ENCODE results near the gene MRPS7.
A peak's percentile ranks its signal among the peaks of the same experiment; 100 is the strongest.

The MRPS7 gene

DNA sequence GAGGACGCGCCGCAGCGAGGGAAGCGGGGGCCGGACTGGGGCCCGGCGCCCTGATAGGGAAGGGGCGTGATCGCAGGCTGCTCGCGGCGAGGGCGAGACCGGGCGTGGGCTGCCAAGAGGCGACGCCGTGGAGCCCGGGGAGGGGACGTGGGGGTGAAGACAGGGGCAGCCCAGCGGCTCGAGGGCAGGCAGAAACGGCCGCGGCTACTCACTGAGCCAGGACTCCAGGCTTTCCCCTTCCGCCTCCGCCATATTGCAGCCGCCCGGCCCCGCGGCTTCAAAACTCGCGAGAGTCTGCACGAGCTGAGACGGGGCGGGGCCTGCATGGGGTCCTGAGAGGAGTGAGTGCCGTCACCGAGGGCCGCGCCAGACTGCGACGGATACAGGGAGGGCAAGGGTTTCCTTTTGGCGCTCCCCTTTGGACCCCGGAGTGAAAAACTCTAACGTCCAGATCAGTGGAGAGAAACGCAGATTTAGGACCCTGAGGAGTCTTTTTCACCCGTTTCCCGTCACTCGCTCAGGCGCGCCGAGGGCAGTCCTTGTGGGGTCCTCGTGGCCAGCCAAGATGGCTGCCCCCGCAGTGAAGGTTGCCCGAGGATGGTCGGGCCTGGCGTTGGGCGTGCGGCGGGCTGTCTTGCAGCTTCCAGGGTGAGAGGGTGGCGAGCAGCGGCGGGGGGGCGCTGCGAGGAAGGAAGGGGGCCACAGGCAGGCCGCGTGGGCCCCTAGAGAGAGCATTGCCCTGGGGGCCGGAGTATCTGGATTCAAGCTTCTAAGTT, at the start of gene MRPS7, which contains the start of gene GGA3:
TSS of gene MRPS7 (plus strand) at position 544 of the 776 bp plus-strand sequence. CDS start at position 566, 22 bp downstream.
TSS of gene GGA3 (minus strand) at position 271 of the 776 bp plus-strand sequence. CDS start at position 252, 19 bp downstream.
- peak; percentile 95 for DNase-seq (ENCODE audit: low read depth, low spot score)

DNA sequence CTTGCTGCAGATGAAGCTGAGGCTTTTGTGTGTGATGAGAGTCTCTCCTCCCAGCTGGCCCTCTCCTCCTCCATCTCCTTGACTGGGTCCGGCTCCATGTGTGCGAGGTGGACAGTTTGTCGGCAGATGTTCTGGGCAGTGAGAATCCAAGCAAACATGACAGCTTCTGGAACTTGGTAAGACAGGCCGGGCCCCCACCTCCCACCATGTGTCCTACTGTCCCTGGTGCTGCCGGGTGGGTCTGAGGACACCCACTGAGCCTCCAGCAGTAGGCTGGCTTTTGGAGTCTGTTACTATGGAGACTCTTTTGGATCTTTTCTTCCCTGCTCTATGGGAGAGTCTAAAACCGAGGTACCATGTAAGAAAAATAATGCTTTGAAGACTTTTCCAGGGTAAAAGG, 43.5 kb upstream of the MRPS7 start:
- no peak for DNase-seq (ENCODE audit: low read depth, low spot score)

GRCh38 chr17:75219815-75220214, 41.9 kb upstream of the MRPS7 start:
- DNase-seq (ENCODE audit: low read depth, low spot score): no peak

GRCh38 chr17:75225016-75225415, 36.7 kb upstream of the MRPS7 start:
- DNase-seq (ENCODE audit: low read depth, low spot score): no peak

GRCh38 chr17:75227729-75228128, 34.0 kb upstream of the MRPS7 start:
- no peak for DNase-seq (ENCODE audit: low read depth, low spot score)

GRCh38 chr17:75228305-75228704, 33.4 kb upstream of the MRPS7 start:
- DNase-seq (ENCODE audit: low read depth, low spot score): no peak

DNA sequence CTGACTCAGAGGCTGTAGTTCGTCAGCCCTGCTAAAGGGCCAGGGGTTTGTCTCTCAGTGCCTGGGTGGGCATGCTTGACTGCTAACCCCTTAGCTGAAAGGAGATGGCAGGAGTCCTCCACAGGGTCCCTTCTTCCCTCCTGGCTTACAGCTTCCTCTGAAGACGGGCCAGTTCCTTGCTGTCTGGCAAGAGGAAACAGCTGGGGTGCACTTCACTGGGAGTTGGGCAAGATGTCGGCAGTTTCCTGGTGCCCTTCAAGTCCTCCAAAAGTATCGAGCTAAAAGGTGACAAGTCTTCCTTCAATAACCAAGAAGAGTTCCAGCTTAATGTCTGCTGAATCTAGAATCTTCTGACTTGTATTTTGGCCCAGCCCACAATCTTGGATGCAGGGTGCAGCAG, 32.8 kb upstream of the MRPS7 start:
- no peak for DNase-seq (ENCODE audit: low read depth, low spot score)

DNA sequence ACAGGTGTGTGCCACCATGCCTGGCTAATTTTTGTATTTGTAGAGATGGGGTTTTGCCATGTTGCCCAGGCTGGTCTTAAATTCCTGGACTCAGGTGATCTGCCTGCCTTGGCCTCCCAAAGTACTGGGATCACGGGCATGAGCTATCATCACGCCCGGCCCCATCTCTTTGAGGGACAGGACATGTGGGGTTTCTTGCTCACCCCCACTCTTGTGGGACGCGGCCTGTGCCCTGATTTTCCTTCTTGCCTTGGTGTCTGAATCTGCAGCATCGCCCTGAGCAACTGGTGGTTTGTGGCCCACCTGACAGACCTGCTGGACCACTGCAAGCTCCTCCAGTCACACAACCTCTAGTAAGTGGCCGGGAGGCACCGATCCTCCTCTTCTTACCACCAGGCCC, 30.6 kb upstream of the MRPS7 start:
- no peak for DNase-seq (ENCODE audit: low read depth, low spot score)

DNA sequence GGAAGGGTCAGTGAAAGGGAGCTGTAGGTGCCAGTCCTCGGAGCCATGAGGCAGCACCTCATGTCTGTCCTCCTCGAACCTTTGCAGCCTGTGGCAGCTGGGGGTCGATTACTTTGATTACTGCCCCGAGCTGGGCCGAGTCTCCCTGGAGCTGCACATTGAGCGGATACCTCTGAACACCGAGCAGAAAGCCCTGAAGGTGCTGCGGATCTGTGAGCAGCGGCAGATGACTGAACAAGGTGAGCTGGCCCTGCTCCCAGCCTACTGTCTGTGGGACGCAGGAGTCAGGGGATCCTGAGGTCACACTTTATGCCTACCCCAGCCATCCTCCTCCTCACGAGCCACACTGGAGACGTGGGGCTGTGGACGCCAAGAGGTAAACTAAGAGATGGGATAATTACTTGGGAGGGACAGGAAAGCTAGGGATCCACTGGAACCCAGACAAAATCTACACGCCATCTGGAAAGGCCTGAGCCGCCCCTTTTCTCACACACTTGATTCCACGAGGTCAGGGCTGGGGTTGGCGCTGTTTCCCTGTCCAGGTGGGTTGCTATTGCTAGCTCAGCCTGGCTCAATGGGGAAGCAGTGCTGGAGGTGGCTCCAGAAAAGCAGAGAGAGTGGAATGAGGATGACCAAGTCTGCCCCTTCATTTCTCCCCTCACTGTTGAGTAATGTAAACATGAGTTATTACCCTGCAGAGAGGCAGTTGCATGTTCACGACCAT, 29.8 kb upstream of the MRPS7 start:
- DNase-seq (ENCODE audit: low read depth, low spot score): no peak

DNA sequence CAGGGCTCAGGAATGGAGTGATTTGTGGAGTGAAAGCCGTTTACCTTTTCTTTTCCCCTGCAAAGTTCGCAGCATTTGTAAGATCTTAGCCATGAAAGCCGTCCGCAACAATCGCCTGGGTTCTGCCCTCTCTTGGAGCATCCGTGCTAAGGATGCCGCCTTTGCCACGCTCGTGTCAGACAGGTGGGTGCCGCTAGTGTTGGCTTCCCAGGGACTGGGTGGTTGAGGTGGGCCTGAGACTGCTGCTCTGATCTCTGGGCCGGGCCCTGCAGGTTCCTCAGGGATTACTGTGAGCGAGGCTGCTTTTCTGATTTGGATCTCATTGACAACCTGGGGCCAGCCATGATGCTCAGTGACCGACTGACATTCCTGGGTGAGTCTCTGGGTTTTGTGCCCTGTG, 28.9 kb upstream of the MRPS7 start:
- no peak for DNase-seq (ENCODE audit: low read depth, low spot score)

DNA sequence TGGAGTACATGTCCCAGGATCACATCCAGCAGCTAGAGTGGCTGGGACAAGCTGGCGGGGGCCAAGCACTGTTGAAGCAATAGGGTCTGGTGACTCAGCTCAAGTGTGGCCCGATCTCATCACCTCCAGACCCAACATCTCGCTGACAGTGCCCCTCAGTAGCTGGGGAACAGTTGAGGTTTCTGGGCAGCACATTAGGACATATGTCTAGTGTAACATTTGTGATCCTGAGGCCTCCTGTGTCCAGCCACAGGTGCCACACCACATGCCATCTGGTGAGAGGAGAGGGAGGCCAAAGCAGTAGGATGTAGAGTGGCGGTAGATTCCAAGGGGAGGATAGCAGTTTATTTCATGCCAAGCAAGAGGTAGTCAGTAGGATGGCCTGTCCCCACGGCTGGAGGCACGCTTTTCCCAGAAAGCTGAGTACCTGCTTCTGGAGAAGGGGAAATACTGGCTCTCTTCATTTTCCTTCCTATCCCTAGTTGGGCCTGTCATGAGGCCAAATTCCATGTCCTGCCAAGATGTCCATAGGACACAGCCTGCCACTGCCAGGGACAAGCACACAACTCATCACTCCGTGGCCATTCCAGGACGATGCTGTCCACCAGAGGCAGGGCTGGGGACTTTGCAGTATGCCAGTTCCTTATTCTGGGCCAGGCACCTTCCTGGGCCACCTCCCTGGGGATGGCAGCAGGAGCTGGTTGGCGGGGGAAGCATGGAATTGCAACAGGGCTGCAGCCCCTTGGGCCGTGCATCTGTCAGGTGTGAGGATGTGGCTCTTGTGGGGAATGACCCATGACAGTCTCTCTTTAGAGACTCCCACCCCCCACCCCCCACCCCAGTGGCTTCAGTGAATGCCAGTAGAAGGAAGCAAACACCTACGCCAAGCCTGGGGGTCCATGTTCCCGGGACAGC, 24.3 kb upstream of the MRPS7 start:
- no peak for DNase-seq (ENCODE audit: low read depth, low spot score)

DNA sequence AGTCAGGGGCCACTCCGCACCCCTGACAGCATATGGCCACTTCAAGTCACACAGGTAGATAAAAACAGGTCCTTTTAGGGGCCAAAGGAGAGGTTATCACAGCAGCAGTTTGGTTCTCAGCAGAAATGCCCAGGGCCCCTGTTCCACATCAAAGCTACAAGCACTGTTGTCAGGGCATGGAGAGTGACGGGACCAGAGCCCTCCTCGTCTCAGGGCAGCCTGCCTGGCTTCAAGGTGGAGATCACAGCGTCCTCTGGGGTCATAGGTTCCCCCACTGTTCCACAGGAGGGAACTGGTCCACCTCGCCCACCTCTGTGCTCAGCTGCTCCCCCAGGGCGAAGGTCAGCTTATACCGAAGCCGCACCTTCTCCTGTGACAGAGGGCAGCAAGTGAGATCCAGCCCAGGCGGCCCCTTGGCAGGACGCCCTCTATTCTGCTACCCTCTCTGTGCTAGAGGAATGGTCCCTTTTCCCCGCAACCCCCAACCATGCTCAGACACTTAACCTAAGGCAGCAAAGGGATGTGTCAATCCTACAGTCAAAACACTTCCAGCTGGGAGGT, 23.6 kb upstream of the MRPS7 start:
- no peak for DNase-seq (ENCODE audit: low read depth, low spot score)

- DNase-seq (ENCODE audit: low read depth, low spot score): peak; percentile 74
These were observed 22.9 kb upstream of the MRPS7 start for GRCh38 chr17:75238684-75239191.

GRCh38 chr17:75239214-75239613, 22.5 kb upstream of the MRPS7 start:
- no peak for DNase-seq (ENCODE audit: low read depth, low spot score)

- no peak for DNase-seq (ENCODE audit: low read depth, low spot score)
These were observed 21.8 kb upstream of the MRPS7 start for GRCh38 chr17:75239778-75240393.

GRCh38 chr17:75240394-75241142, 21.1 kb upstream of the MRPS7 start:
- peak; percentile 89 for DNase-seq (ENCODE audit: low read depth, low spot score)

GRCh38 chr17:75241143-75241430, 20.6 kb upstream of the MRPS7 start:
- no peak for DNase-seq (ENCODE audit: low read depth, low spot score)

DNA sequence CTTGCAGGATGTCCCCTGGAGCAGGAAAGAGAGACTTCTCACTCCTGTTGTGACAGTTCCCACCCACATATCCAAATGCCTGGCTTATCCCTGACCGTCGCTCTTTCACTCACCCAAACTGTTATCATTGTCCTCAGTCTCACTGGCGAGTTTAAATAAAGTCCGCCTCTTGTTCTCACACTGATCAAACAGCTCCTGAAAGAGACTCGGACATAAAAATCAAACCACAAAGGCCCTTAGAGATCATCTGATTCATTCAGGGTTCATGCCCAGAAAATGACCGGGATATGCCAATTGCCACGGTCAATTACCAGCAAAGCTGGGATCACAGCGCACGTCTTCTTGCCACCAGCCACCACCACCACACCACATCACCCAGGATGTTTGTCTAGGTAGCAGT, 20.2 kb upstream of the MRPS7 start:
- DNase-seq (ENCODE audit: low read depth, low spot score): no peak

- no peak for DNase-seq (ENCODE audit: low read depth, low spot score)
These were observed 19.7 kb upstream of the MRPS7 start for GRCh38 chr17:75241996-75242460.

DNA sequence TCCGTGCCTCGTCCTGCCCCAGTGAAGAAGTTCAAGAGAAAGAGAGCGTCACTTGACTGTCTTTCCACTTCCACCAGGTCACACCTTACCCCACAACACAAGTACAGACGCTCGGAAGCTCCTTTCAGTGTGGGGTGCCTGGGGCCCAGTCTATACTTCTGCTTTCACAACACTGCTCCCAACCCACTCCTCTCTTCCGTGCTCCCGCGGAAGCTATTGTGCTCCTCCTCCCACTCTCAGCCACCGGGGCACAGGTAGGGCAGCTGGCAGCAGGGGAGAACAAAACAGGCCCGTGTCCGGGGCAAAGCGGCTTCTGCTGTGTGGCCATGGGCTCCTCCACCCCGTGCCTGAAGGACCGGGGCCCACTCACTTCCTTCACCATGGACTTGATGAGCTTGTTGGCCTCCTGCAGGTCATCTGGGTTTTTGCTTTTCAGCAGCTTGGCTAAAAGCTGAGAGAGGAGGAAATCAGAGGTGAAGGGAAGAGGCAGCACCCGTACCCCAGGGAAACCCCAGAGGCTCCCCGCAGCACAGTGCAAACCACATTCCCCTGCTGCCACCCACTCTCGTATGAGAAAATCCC, 19.1 kb upstream of the MRPS7 start:
- DNase-seq (ENCODE audit: low read depth, low spot score): no peak
